GM10847 (cell line): ENCODE results near the gene KRTAP9-1.
"Not testable (repeated sequence)": the region's sequence is repeated elsewhere in the genome, so short reads cannot be mapped to it uniquely, and the experiment has no call there.

Experiments used
- POLR2A ChIP-seq: IDR thresholded peaks from 2 replicates; pipeline ENCODE4 v1.6.1; 2011; ENCODE audit not compliant: insufficient read length; ENCODE audit errors: extremely low read depth

Gene KRTAP9-1

GRCh38 chr17:41226051-41226450, 36.4 kb downstream of the KRTAP9-1 start:
- no peak for TF ChIP-seq POLR2A

- TF ChIP-seq POLR2A: not testable (repeated sequence)
These were observed 37.0 kb downstream of the KRTAP9-1 start, which contains the start of gene KRTAP9-2 for GRCh38 chr17:41226598-41227095. TSS of gene KRTAP9-2 (plus strand) at chr17:41226648. CDS start at chr17:41226655, 7 bp downstream.

GRCh38 chr17:41230094-41230493, 40.4 kb downstream of the KRTAP9-1 start:
- TF ChIP-seq POLR2A: no peak

GRCh38 chr17:41231731-41232130, 42.0 kb downstream of the KRTAP9-1 start:
- TF ChIP-seq POLR2A: no peak

- not testable (repeated sequence) for TF ChIP-seq POLR2A
These were observed 42.9 kb downstream of the KRTAP9-1 start, which contains the start of gene KRTAP9-3 for GRCh38 chr17:41232399-41233105. TSS of gene KRTAP9-3 (plus strand) at chr17:41232449. CDS start at chr17:41232502, 53 bp downstream.

- not testable (repeated sequence) for TF ChIP-seq POLR2A
These were observed 48.3 kb downstream of the KRTAP9-1 start, which contains the start of gene KRTAP9-8 for GRCh38 chr17:41237949-41238437. TSS of gene KRTAP9-8 (plus strand) at chr17:41237999. CDS start at chr17:41238052, 53 bp downstream.
